GM18873 (cell line): Measurements from ENCODE around the gene SSMEM1.
"Not testable (repeated sequence)": the region's sequence is repeated elsewhere in the genome, so short reads cannot be mapped to it uniquely, and the experiment has no call there.

ENCODE experiments used
- ATAC-seq: cut with Tn5 transposase; IDR thresholded peaks from one replicate; pipeline ENCODE4 v1.9.1; 2021; ENCODE audit warnings: mild to moderate bottlenecking, moderate library complexity, moderate number of reproducible peaks; ENCODE audit not compliant: unreplicated experiment, low FRiP score

Gene SSMEM1

GRCh38 chr7:130243486-130243885, 35.8 kb downstream of the SSMEM1 start:
- not testable (repeated sequence) for ATAC-seq

DNA sequence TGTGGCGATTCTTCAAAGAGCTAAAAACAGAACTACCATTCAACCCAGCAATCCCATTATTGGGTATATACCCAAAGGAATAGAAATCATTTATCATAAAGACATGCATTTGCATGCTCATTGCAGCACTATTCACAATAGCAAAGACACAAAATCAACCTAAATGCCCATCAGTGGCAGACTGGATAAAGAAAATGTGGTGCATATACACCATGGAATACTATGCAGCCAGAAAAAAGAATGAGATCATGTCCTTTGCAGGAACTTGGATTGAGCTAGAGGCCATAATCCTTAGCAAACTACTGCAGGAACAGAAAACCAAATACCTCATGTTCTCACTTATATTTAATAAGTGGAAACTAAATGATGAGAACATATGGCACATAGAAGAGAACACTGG, 38.8 kb downstream of the SSMEM1 start:
- ATAC-seq = not testable (repeated sequence)

GRCh38 chr7:130248842-130249241, 41.2 kb downstream of the SSMEM1 start:
- not testable (repeated sequence) for ATAC-seq

GRCh38 chr7:130249626-130250025, 42.0 kb downstream of the SSMEM1 start:
- not testable (repeated sequence) for ATAC-seq

- ATAC-seq = no peak
Measured at GRCh38 chr7:130254555-130254954, 46.9 kb downstream of the SSMEM1 start.

DNA sequence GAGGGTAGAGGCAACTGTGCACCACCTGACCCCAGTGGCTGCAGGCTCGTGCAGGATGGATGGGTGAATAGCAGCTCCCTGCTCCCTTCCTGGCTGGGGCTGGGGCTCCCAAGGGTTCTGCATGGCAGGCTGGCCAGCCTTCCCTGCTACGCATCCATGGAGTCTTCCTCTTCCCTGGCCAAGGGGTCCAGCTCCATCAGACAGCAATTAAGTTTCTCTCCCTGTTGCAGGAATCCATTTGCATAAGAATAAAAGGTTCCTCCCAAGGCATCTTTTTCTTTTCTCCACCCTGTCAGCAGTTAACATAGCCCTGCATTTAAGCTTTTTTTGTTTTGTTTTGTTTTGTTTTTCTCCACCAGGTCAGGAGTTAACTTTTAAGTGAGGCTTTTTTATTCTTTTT, 49.0 kb downstream of the SSMEM1 start:
- no peak for ATAC-seq

GRCh38 chr7:130258494-130259078, 50.9 kb downstream of the SSMEM1 start:
- no peak for ATAC-seq

- no peak for ATAC-seq
Measured at GRCh38 chr7:130262448-130262847, 54.8 kb downstream of the SSMEM1 start.

DNA sequence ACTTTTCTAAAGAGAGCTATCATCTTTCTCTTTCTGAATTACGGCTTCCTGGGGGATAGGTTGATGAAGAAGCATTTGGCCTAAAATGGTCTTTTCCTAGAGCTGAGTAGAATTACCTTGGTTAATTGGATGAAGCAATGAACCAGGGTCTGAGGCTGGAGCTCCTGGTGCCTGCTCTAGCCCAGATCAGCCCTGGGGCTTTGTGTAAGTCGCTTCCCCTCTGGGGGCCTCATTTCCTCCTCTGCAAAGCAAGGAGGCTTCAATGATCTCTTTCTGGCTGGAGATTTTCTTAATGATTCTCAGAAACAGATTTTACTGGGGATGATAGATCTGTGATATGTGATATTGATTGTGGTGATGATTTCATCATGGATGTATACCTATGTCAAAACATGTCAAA, 55.5 kb downstream of the SSMEM1 start:
- ATAC-seq = no peak
